ENCODE results near the gene PSMB3.
"Not testable (repeated sequence)": the region's sequence is repeated elsewhere in the genome, so short reads cannot be mapped to it uniquely, and the experiment has no call there.

PSMB3 gene

DNA sequence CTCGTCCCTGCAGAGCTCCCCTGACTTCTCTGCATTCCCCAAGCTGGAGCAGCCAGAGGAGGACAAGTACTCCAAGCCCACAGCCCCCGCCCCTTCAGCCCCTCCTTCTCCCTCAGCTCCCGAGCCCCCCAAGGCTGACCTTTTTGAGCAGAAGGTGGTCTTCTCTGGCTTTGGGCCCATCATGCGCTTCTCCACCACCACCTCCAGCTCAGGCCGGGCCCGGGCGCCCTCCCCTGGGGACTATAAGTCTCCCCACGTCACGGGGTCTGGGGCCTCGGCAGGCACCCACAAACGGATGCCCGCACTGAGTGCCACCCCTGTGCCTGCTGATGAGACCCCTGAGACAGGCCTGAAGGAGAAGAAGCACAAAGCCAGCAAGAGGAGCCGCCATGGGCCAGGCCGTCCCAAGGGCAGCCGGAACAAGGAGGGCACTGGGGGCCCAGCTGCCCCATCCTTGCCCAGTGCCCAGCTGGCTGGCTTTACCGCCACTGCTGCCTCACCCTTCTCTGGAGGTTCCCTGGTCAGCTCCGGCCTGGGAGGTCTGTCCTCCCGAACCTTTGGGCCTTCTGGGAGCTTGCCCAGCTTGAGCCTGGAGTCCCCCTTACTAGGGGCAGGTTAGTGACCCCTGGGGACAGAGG is 36.1 kb upstream of the PSMB3 start:
- DNase-seq (ENCODE audit: low spot score), result no peak

DNA sequence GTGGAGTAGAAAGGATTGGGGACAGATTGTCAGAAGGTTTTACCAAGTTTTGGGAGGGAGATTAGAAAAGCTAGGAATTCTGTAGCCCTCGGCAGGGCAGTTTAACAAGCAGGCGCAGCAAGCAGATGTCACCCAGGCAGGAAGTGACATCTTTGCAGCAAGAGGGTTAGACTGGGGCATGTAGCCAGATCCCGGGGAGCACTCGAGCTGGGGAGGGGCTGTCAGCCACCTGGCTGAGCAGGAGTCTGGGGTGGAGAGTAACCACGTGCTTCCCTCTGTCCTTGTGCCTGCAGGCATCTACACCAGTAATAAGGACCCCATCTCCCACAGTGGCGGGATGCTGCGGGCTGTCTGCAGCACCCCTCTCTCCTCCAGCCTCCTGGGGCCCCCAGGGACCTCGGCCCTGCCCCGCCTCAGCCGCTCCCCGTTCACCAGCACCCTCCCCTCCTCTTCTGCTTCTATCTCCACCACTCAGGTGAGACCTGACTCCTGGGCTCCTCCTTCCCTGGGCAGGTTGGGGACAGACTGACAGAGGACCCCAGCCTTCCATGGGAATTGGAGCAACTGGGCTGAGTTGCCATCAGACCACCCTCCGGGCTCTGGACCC is 35.3 kb upstream of the PSMB3 start:
- DNase-seq (ENCODE audit: low spot score), result no peak

DNA sequence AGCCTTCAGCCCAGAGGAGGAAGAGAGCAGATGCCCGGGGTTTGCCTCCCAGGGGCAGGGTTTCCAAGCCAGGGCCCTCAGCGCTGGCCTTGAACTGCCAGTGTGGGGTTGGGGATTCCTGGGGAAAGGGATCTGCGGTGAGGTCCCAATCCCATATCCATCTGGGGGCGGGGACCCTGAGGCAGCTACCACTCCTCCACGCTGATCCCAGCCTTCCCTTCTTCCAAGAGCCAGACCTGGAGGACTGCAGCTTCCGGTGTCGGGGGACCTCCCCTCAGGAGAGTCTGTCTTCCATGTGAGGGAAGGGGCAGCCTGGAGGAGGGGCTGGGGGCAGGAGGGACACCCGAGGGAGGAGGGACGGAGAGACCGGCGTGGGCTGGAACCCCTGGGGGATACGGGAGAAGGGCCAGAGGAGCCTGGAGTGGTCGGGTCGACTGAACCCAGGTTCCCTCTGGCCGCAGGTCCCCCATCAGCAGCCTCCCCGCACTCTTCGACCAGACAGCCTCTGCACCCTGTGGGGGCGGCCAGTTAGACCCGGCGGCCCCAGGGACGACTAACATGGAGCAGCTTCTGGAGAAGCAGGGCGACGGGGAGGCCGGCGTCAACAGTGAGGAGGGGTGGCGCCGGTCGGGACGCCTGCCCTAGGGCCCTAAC is 33.1 kb upstream of the PSMB3 start:
- no peak for DNase-seq (ENCODE audit: low spot score)

DNA sequence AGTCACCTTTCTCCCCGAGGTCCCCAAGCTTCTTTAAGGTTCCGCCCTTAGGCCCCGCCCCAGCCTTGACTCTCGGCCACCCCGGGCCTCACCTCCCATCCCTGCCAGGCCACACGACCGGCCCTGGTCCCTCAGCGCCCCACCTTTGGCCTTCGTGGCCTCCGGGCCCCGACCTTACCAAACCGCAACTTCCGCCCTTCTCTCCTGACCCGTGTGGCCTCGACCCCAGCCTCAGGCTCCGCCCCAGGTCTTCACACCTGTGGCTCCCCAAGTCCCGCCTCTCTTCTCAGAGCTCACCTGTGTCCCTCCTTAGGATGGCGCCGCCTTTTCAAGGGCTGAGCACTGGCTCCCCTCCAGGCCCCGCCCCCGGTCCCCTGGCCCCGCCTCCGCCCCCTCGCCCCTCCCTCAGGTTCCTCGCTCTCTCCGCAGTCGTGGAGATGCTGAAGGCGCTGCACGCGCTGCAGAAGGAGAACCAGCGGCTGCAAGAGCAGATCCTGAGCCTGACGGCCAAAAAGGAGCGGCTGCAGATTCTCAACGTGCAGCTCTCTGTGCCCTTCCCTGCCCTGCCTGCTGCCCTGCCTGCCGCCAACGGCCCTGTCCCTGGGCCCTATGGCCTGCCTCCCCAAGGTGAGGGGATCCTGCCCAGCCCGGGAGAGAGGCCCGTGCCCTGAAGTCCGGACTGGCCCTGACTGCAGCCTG is 32.4 kb upstream of the PSMB3 start:
- no peak for DNase-seq (ENCODE audit: low spot score)

DNA sequence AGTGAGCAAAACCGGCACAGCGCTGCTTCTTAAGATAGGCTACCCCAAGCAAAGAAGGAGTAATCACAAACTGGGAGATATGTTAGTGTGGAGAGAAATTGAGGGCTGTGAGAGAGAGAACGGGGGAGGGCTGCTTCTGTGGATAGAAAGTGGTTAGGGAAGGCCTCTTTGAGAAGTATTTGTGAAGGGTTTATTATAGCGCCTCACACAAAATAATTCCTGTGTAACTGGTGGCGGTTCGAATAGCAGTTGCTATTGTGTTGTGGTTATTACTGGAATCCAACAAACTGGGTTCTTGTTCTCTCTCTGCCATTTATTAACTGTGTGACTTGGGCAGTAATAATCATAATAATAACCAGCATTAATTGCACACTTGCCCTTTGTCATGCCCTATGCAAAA is 31.6 kb upstream of the PSMB3 start:
- no peak for DNase-seq (ENCODE audit: low spot score)

DNA sequence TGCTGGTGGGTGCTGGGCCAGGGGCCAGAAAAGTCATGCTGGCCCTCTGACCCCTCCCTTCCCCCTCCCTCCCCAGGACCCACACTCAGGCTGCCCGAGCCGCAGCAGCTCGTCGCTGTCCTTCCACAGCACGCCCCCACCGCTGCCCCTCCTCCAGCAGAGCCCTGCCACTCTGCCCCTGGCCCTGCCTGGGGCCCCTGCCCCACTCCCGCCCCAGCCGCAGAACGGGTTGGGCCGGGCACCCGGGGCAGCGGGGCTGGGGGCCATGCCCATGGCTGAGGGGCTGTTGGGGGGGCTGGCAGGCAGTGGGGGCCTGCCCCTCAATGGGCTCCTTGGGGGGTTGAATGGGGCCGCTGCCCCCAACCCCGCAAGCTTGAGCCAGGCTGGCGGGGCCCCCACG is 30.7 kb upstream of the PSMB3 start:
- no peak for DNase-seq (ENCODE audit: low spot score)

DNA sequence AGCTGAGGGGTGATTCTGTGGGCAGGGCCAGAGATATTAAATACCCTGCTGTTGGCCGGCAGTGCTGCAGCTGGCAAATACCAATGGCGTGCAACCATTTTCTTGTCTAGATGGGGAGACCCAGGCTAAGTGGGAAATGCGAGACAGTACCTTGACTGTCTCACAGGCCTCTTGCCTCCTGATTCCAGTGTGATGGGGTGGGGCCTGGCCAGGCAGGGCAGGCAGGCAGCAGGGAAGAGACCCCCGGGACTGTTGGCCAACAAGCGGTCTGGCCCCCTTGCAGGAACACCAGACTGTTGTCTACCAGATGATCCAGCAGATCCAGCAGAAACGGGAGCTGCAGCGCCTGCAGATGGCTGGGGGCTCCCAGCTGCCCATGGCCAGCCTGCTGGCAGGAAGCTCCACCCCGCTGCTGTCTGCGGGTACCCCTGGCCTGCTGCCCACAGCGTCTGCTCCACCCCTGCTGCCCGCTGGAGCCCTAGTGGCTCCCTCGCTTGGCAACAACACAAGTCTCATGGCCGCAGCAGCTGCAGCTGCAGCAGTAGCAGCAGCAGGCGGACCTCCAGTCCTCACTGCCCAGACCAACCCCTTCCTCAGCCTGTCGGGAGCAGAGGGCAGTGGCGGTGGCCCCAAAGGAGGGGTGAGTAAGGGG is 28.1 kb upstream of the PSMB3 start:
- no peak for DNase-seq (ENCODE audit: low spot score)

DNA sequence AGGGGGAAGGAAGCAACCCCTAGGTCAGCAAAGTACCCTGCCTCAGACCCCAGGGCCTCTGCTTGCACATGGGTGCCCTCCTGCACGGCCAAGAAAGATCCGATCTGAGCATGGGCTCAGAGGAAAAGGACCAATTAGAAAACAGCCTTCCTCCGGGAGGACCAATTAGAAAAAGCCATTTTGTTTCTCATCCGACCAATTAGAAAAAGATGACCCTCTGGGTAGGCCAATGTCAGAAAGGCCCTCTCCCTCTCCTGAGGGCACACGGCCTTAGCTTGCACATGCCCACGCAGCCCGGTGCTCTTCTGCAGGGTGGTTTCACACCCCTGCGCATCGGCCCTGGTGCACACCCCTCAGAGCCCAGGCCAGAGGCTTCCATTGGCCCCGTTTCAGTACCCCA is 27.5 kb upstream of the PSMB3 start:
- no peak for DNase-seq (ENCODE audit: low spot score)

DNA sequence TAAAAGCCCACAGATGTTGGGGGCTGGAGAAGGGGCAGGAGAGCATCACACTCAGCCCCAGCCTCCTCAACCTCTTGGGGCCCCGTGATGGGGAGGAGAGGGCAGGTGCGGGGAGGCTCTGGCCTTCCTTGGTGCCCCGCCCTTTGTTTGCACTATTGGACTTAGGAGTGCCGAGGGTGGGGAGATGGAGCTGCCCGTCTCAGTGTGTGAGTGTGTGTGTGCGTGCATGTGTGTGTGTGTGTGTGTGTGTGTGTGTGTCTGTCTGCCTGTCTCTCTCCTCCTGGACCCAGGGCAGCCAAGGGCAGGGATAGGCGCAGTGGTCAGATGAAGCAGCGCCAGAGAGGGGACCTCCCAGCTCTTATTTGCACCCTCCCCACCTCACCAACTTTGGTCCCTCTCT is 26.4 kb upstream of the PSMB3 start:
- DNase-seq (ENCODE audit: low spot score), result not testable (repeated sequence)

DNA sequence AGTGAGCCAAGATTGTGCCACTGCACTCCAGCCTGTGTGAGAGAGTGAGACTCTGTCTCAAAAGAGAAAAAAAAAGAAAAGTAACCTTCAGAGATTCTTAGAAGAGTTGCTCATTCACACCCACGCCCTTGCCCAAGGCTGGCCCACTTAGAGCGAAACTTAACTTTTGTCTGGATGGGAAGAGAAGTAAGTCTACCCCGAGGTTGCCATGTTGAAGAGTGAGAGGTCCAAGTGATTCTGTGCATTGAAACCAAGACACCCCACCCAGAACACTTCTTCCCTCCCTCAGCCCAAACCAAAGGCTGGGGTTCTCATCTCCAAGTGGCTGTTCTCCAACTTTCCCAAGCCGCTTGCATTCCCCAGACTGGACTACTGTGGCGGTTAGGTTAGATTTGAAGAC is 24.8 kb upstream of the PSMB3 start:
- peak; percentile 28 for DNase-seq (ENCODE audit: low spot score)

DNA sequence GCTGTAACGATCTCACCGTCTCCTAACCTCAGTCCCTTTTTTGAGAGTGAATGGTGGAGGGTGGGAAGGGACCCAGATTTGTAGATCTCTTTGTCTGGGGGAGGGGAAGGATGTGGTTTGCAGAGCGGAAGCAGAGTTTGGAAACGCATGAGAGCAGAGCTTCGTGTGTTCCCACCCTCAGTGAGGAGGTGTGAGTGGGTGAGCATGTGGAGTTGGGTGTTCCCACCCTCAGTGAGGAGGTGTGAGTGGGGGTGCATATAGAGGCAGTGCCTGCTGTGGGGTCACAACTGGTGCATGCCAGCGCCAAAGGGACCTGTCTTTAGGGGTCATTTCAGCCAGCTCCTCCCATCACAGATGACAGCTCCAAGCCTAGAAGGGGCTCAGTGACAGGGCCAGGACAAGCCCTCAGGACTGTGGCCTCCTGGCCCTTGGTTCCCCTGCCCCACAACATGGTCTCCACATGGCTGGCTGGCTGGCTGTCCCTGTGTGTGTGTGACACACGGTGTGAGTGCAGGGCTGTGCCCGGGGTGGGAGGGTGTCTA is 24.2 kb upstream of the PSMB3 start:
- DNase-seq (ENCODE audit: low spot score), result peak; percentile 84

DNA sequence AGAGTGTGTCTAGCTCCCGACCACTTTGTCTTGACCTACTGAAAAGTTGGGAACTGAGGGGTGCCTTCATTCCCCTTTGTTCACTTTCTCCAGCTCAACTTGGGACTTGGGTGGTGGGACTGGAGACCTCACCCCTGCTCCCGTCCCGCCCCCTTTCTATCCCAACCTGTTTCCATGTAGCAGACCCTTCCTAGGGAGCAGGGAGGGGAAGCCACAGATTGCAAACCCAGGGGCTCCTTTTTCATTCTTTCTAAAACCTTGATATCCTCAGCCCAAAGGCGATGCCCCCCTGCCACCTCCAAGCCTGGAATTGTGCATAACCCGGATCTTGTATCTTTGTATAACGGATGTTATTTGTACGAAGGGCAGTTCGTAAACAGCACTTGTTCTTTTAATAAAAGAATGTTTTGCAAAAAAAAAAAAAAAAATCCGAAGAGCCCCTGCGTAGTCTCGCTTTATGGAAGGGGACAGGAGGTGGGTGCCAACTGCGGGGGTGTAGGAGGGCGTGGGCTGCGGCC is 23.1 kb upstream of the PSMB3 start:
- no peak for DNase-seq (ENCODE audit: low spot score)

DNA sequence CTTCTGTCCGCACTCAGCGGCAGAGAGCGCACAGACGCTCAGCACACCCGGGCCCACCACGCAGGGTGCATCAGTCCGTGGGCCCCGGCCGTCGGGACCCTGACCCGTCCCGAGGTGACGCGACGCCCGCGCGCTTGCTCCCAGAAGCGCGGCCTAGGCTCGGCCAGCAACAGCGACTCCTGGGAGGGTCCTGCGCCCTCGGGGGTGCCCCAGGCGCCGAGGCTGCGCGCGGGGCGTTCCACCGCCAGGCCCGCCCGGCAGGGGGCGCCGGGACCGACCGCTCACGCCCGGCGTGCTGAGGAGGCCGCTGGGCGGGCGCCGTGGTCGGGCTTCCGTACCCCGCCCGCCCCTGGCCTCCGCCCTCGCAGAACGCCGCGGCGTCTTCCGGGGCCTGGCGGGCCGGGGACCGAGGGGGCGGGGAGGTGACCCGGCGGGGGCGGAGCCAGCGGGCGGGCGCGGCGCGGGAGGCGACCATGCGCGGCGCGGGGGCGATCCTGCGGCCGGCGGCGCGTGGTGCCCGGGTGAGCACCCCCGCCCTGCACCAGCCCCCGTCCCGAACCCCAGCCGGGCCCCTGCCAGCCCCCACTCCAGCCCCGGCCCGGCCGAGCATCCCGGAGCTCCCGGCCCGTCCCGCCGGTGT is 22.5 kb upstream of the PSMB3 start, which contains the start of gene CISD3:
Gene CISD3 (plus strand): TSS at position 456 of the 640 bp plus-strand sequence. CDS start 18 bp downstream, at position 474.
- peak; percentile 87 for DNase-seq (ENCODE audit: low spot score)

DNA sequence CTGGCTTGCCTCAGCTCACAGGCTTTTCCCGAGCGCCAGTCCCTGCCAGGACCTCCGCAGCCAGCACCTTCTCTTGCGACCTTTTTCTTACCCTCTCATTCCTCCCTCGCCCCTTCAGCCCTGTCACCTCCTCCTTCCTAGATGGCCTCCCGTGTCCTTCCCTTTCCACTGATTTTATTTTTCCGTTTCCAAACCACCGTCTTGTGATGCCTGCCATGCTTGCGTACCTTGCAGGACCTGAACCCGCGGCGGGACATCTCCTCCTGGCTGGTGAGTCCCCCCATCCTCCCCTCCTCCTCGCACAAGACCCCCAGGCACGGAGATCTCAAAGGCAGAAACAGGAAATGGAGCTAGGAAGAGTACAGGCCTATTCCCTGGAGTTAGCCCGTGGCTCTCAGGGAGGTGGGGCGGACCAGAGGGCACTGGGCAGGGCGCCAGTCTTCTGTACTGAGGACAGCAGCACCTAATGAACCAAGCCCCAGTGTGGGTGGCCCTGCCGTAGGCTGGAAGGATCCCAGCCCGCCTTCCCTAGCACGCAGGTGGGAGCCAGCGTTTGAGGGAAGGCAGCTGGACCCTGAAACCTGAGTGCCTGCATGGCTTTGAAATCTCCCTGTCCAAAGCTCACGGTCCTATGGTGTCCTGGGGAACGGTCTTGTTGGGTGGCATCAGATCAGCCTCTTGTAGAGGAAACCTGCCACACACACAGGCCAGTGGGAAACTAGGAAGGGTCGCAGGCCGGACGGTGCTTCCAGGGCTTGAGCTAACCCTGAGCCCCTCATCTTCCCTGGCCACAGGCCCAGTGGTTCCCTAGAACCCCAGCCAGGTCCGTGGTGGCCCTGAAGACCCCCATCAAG is 21.8 kb upstream of the PSMB3 start:
- no peak for DNase-seq (ENCODE audit: low spot score)

DNA sequence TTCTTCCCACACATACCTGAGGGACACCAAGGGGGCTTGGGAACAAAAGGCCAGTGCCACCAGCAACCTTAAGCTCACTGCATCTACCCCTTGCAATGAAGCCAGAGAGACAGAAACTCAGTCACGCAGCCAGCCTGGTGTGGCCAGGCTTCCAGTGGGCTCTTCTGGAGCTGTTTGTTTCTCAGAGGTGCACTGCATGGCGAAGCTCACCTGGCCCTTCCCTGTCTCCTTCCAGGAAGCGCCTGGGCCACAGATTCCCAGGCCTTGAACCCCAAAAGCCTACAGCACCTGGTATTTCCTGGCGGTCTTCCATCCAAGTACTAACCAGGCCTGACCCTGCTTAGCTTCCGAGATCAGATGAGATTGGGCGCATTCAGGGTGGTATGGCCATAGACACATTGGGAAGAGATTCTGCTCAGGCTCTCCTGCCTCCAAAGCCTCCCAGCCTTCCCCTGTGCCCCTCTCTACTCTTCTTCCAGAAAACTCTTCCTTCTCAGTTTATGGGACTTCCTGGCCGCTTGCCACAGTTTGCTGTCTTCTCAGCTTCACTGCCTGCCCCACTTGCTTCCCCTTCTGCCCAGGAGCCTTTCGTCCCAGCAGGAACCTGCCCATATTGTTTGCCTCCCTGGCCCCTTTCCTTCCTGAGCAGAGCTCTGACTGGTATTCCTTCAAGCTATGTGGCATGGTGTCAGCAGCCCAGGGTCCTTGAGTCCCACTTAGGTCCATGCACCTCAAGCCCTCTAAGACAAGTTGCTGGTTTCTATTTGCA is 20.8 kb upstream of the PSMB3 start:
- DNase-seq (ENCODE audit: low spot score), result no peak

DNA sequence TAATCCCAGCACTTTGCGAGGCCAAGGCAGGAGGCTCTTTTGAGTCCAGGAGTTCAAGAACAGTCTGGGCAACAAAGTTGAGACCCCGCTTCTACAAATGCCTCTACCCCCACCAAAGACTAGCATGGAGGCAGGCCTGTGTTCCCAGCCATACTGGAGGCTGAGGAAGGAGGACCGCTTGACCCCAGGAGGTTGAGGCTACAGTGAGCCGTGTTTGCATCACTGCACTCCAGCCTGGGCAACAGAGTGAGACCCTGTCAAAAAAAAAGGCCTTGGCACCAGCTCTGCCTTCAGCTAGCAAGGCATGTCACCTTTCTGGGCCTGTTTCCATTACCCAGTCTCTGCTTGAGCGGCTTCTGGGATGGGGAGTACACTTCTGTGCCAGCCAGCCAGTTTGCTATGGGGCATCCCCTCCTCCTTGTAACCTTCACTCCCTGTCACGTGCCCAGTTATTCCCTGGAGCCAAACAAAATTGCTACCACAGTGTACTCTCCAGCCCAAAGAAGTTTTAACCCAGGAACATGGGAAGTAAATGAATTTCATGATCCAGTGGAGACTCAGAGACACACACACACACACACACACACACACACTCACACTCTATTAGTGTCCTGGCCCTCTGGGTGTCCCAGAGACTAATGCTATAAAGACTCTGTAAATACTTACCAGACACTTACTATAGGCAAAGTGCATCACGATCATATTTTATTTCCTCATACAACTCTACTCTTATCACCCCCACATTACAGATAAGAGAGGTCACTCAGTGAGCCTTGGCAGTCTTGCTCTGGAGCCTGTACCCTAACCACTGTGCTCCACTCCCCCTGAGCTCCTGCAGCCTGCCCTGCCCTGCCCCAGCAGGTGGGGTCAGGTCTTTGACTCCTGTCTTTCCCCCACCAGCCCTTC is 19.9 kb upstream of the PSMB3 start:
- DNase-seq (ENCODE audit: low spot score), result no peak

DNA sequence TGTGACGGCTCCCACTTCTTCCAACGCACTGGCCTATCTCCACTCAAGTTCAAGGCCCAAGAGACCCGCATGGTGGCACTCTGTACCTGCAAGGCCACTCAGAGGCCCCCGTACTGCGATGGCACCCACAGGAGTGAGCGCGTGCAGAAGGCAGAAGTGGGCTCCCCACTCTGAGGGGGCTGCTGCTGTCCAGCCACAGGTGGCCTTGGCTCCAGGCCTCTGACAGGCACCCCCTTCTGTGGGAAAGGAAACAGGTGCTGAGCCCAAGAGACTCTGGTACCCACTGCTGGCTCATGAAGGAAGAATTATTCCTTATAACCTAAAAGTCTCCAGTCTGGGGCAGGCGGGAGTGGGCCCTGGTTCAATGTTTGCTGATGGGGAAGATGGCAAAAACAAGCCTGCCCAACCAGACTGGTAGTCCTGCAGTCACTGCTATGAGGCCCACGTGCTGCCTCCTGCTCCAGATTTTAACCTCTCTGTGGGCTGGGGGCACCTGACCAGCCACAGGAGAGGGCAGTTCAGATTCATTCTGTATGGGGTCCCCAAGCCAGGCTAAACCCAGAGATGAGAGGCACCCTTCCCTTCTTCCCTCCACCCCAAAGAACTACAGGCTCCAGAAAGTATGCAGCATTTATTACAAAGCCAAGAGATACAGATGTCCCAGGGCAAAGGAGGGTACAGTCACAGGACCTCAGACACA is 19.1 kb upstream of the PSMB3 start:
- no peak for DNase-seq (ENCODE audit: low spot score)
